Measurements from ENCODE around the gene KIF26A.

- TF ChIP-seq POLR2A (IDR thresholded peaks at IDR 0.05): no peak
- no peak for TF ChIP-seq CTCF (IDR thresholded peaks at IDR 0.05)
- TF ChIP-seq EP300 (IDR thresholded peaks at IDR 0.05): no peak
- no peak for TF ChIP-seq POLR2AphosphoS5 (IDR thresholded peaks at IDR 0.05)
These were observed 82.8 kb downstream of the KIF26A start for GRCh38 chr14:104221071-104221625.
